Measurements from ENCODE around the gene PRKN. TPM values are rescaled to one million over a fixed set of nuclear protein-coding genes. Genes with fewer than 3 reads are reported as not detected.

PRKN gene
- total and polyA plus RNA-seq, 2 experiments from 2014 or later = 0.10 to 0.84 TPM

DNA sequence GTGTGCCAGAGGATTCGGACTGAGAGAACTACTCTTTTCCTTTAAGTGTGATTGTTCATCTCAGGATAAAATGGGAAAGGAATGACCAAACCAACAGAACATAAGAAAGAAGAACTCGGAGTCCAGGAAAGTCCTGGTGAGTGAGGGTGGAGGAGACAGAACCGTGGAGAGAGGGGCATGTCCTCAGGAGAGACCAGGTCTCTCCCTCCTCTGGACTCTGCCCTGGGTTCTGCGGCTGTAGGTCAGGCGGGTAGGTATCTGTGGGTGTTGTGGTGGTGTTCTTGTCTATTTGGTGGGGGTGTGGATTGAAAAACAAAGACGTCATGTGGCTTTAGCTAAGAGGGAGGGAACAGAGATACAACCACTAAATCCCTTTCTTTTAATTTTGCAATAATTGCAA lies 1424.6 kb downstream of the PRKN start:
- Histone ChIP-seq H3F3A (replicated peaks; ENCODE audit: low read depth) (no peaks in the 10 kb centered on the region), H3K4me2 (no peak overlapping the region), H3K27ac (ENCODE audit: low read depth) (no peak overlapping the region), H3K9me2 (ENCODE audit: insufficient read depth) (peaks cover 9% of the 10 kb centered on the region; the same call in 1 of the 2 replicates), H3K27me3 (ENCODE audit: insufficient read depth) (no peaks in the 10 kb centered on the region), H3K4me3 (no peak overlapping the region), H3K36me3 (ENCODE audit: insufficient read depth) (peaks cover under 1% of the 10 kb centered on the region; the same call in 1 of the 2 replicates), H3K79me2 (replicated peaks; ENCODE audit: insufficient read depth) (no peaks in the 10 kb centered on the region), H2AFZ (no peak overlapping the region), H4K20me1 (replicated peaks; ENCODE audit: insufficient read depth) (no peaks in the 10 kb centered on the region), H3K4me1 (ENCODE audit: insufficient read depth) (peaks cover 11% of the 10 kb centered on the region)
- H3K4me1 Mint-ChIP-seq = peaks cover 14% of the 10 kb centered on the region
- DNase-seq (ENCODE audit: low spot score) (no peak), ATAC-seq (no peak)
- peaks cover 17% of the 10 kb centered on the region for H3K9me3 Mint-ChIP-seq
- H3K27me3 Mint-ChIP-seq (ENCODE audit: insufficient read depth, low read depth, poor library complexity) = peaks cover 15% of the 10 kb centered on the region
- H3K4me3 Mint-ChIP-seq = no peak overlapping the region
- peaks cover 20% of the 10 kb centered on the region for H3K36me3 Mint-ChIP-seq (ENCODE audit: low read depth)
- no peak for TF ChIP-seq ZNF462 (CRISPR knock-in tag; IDR thresholded peaks at IDR 0.05)
- no peak overlapping the region for H3K27ac Mint-ChIP-seq

- H3K9me2 ChIP-seq (ENCODE audit: insufficient read depth) = 0 out of 2 replicates have a peak, but pooled peaks cover 9% of the 10 kb centered on the region
- Mint-ChIP-seq H3K27me3 (ENCODE audit: insufficient read depth, low read depth, poor library complexity) (peaks cover 12% of the 10 kb centered on the region), H3K4me1 (peaks cover 14% of the 10 kb centered on the region), H3K4me3 (no peak overlapping the region), H3K9me3 (peaks cover 28% of the 10 kb centered on the region), H3K27ac (no peak overlapping the region), H3K36me3 (ENCODE audit: low read depth) (peaks cover 28% of the 10 kb centered on the region)
- H2AFZ ChIP-seq = no peak overlapping the region
- H3F3A ChIP-seq (replicated peaks; ENCODE audit: low read depth) = no peaks in the 10 kb centered on the region
- H3K36me3 ChIP-seq (ENCODE audit: insufficient read depth) = peaks cover 13% of the 10 kb centered on the region; the same call in 1 of the 2 replicates
- no peaks in the 10 kb centered on the region for H3K27me3 ChIP-seq (ENCODE audit: insufficient read depth)
- H4K20me1 ChIP-seq (replicated peaks; ENCODE audit: insufficient read depth) = no peaks in the 10 kb centered on the region
- no peak for DNase-seq (ENCODE audit: low spot score)
- H3K4me2 ChIP-seq = no peak overlapping the region
- H3K27ac ChIP-seq (ENCODE audit: low read depth) = no peak overlapping the region
- no peaks in the 10 kb centered on the region for H3K79me2 ChIP-seq (replicated peaks; ENCODE audit: insufficient read depth)
- H3K4me1 ChIP-seq (ENCODE audit: insufficient read depth) = peaks cover 11% of the 10 kb centered on the region
- ATAC-seq = no peak
- H3K4me3 ChIP-seq = no peak overlapping the region
- TF ChIP-seq ZNF114 (CRISPR knock-in tag; IDR thresholded peaks at IDR 0.05) (no peak), ETS1 (IDR thresholded peaks at IDR 0.05) (no peak), NANOG (IDR thresholded peaks at IDR 0.05; ENCODE audit: borderline replicate concordance) (no peak), STAT1 (IDR thresholded peaks at IDR 0.05; ENCODE audit: unreplicated experiment) (no peak), REST (IDR thresholded peaks at IDR 0.05; ENCODE audit: unreplicated experiment) (no peak)
- TF ChIP-seq, protein P1, sequence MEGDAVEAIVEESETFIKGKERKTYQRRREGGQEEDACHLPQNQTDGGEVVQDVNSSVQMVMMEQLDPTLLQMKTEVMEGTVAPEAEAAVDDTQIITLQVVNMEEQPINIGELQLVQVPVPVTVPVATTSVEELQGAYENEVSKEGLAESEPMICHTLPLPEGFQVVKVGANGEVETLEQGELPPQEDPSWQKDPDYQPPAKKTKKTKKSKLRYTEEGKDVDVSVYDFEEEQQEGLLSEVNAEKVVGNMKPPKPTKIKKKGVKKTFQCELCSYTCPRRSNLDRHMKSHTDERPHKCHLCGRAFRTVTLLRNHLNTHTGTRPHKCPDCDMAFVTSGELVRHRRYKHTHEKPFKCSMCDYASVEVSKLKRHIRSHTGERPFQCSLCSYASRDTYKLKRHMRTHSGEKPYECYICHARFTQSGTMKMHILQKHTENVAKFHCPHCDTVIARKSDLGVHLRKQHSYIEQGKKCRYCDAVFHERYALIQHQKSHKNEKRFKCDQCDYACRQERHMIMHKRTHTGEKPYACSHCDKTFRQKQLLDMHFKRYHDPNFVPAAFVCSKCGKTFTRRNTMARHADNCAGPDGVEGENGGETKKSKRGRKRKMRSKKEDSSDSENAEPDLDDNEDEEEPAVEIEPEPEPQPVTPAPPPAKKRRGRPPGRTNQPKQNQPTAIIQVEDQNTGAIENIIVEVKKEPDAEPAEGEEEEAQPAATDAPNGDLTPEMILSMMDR (conservative IDR thresholded peaks at IDR 0.05; ENCODE audit: low read depth in 2 of 2) = no peak
Measured at GRCh38 chr6:161301338-161301737, 1426.2 kb downstream of the PRKN start.

All from GM23338 (cell line).